Measurements from ENCODE around the gene MISP3. TPM values are rescaled to one million over a fixed set of nuclear protein-coding genes. Genes with fewer than 3 reads are reported as not detected.

MISP3 gene
- total and polyA plus RNA-seq, 2 of the 8 experiments (the other 6 are each of a cell fraction or from before 2014, with no cell fraction given) = 0.74 to 1.4 TPM

GRCh38 chr19:14114854-14115253 is 42.3 kb downstream of the MISP3 start:
- no peak overlapping the region for H4K5ac ChIP-seq (ENCODE audit: insufficient read length, low read depth, low read length)
- H4K91ac ChIP-seq (replicated peaks; ENCODE audit: insufficient read length, low read length) = no peak overlapping the region
- no peak overlapping the region for H2AK5ac ChIP-seq (ENCODE audit: low read depth, low read length)
- TF ChIP-seq CBX8 (IDR thresholded peaks at IDR 0.05; ENCODE audit: borderline replicate concordance, low read depth, low read length) = no peak
- TF ChIP-seq KDM4A (IDR thresholded peaks at IDR 0.05; ENCODE audit: low read depth, low read length, severe bottlenecking) = no peak
- no peak for TF ChIP-seq SIX5 (IDR thresholded peaks at IDR 0.05; ENCODE audit: low read depth, low read length)
- no peak for TF ChIP-seq KDM1A (IDR thresholded peaks at IDR 0.05; ENCODE audit: borderline replicate concordance, low read length)
- peak; percentile 61 to 71 (median 71) for TF ChIP-seq CTCF (IDR thresholded peaks at IDR 0.05; ENCODE audit: control extremely low read depth in 1 of 3, insufficient read depth in 1 of 3, low read depth in 1 of 3, low read length in 3 of 3)
- TF ChIP-seq TAF7 (optimal IDR thresholded peaks at IDR 0.05; ENCODE audit: borderline replicate concordance, low read depth, low read length) = no peak
- peak; percentile 53 to 63 for TF ChIP-seq RAD21 (IDR thresholded peaks at IDR 0.05 in 1 of 2, conservative IDR thresholded peaks at IDR 0.05 in 1 of 2; ENCODE audit: low read depth in 2 of 2, low read length in 2 of 2)
- no peak for TF ChIP-seq BCL11A (IDR thresholded peaks at IDR 0.05; ENCODE audit: low read depth in 2 of 2, low read length in 2 of 2)
- H3K9ac ChIP-seq (replicated peaks in 1 of 4; ENCODE audit: extremely low read depth in 1 of 4, low read depth in 3 of 4, low read length in 3 of 4) = no peak overlapping the region
- H4K8ac ChIP-seq (ENCODE audit: extremely low read depth, insufficient read depth, low read length) = no peak overlapping the region
- H3K23ac ChIP-seq (ENCODE audit: insufficient read length) = no peak overlapping the region
- no peak overlapping the region for H3K4me3 ChIP-seq (ENCODE audit: extremely low read depth in 1 of 4, insufficient read depth in 2 of 4, low read depth in 3 of 4, low read length in 4 of 4)
- no peak overlapping the region for H2BK20ac ChIP-seq (ENCODE audit: low read length)
- H3K4ac ChIP-seq (replicated peaks; ENCODE audit: insufficient read length, low read depth, low read length) = no peak overlapping the region
- 0 out of 8 replicates have a peak, but pooled peaks cover 0 to under 1% (median 0%) of the 10 kb centered on the region in 4 experiments for H3K36me3 ChIP-seq (ENCODE audit: control insufficient read depth in 2 of 4, insufficient read depth in 4 of 4, low read length in 3 of 4)
- H3K14ac ChIP-seq (ENCODE audit: insufficient read length) = no peak overlapping the region
- H2BK5ac ChIP-seq (ENCODE audit: low read depth, low read length) = no peak overlapping the region
- H3K56ac ChIP-seq (replicated peaks; ENCODE audit: insufficient read length, low read depth, low read length) = no peak overlapping the region
- peaks cover 4% of the 10 kb centered on the region for H3K79me1 ChIP-seq (ENCODE audit: low read depth, low read length)
- POLR2A ChIA-PET (ENCODE audit: partially characterized antibody) = interaction anchor here (0.6 to 4.2 kb wide), 7 partner anchors 9 to 151 kb away, joined by 3 to 24 read pairs (median 4); partner anchors contain the start of genes ASF1B and MISP3
- FAIRE-seq (no peak), DNase-seq (ENCODE audit: low read depth in 1 of 2, low spot score in 2 of 2) (peak in 1 of 2 experiments; percentile 85)
- H3K4me1 ChIP-seq (replicated peaks in 1 of 4; ENCODE audit: control insufficient read depth in 3 of 4, insufficient read depth in 4 of 4, low read length in 3 of 4) = peaks cover 11 to 35% (median 21%) of the 10 kb centered on the region in 4 experiments
- peaks cover 8% of the 10 kb centered on the region for H3K23me2 ChIP-seq (ENCODE audit: low read depth, low read length)
- no peak overlapping the region for H2AFZ ChIP-seq (ENCODE audit: low read length)
- no peak overlapping the region for H3K18ac ChIP-seq (ENCODE audit: extremely low read depth, low read length)
- no peak overlapping the region for H2BK15ac ChIP-seq (ENCODE audit: low read length)
- H3K27me3 ChIP-seq (replicated peaks in 1 of 4; ENCODE audit: control insufficient read depth in 3 of 4, extremely low read depth in 1 of 4, insufficient read depth in 3 of 4, low read length in 3 of 4) = no peaks in the 10 kb centered on the region; a peak in 2 of 7 replicates
- no peak overlapping the region for H3K27ac ChIP-seq (ENCODE audit: low read depth, low read length)
- WGBS, 2 experiments (ENCODE audit: extremely low coverage in 1 of 2, insufficient coverage in 1 of 2, insufficient read length in 1 of 2, insufficient replicate concordance in 2 of 2, low coverage in 1 of 2, low lambda C conversion rate in 2 of 2, missing lambda C conversion rate in 1 of 2) = 70% methylated on average over 9 of the region's 9 CpGs; no CpG with 5 or more reads in 1 of the 2 experiments
- H2BK12ac ChIP-seq (ENCODE audit: low read depth, low read length) = no peak overlapping the region
- H3K9me3 ChIP-seq (ENCODE audit: insufficient read depth in 2 of 2, low read depth in 1 of 2, low read length in 1 of 2) = no peaks in the 10 kb centered on the region
- peaks cover 7 to 15% of the 10 kb centered on the region in 2 experiments for H4K20me1 ChIP-seq (replicated peaks in 1 of 2; ENCODE audit: control insufficient read depth in 1 of 2, insufficient read depth in 2 of 2, low read length in 2 of 2)
- CTCF ChIA-PET (ENCODE audit: partially characterized antibody) = interaction anchor here (0.8 to 11.3 kb wide), 27 partner anchors 9 to 365 kb away, joined by 3 to 105 read pairs (median 5); partner anchors contain the start of genes ASF1B and C19orf67
- H3K79me2 ChIP-seq (ENCODE audit: control insufficient read depth in 1 of 2, insufficient read depth in 2 of 2, low read length in 2 of 2) = 0 out of 4 replicates have a peak, but pooled peaks cover 0 to 3% of the 10 kb centered on the region in 2 experiments
- H3K4me2 ChIP-seq (ENCODE audit: insufficient read depth in 1 of 2, low read depth in 2 of 2, low read length in 2 of 2) = no peak overlapping the region
- no peak overlapping the region for H2BK120ac ChIP-seq (replicated peaks; ENCODE audit: low read depth, low read length)
